ENCODE results near the gene SLC10A6.

Gene SLC10A6

GRCh38 chr4:86778175-86778574 is 71.0 kb downstream of the SLC10A6 start:
- DNase-seq (ENCODE audit: low read depth), result no peak

GRCh38 chr4:86775061-86775460 is 74.1 kb downstream of the SLC10A6 start:
- no peak for DNase-seq (ENCODE audit: low read depth)
